Endothelial cell of umbilical vein (primary cell): ENCODE measurements around the gene TOP3A.

Source experiments
- EZH2 ChIP-seq: IDR thresholded peaks from 2 replicates; pipeline ENCODE4 v1.6.1; 2012; ENCODE audit warnings: borderline replicate concordance, low read depth, mild to moderate bottlenecking, moderate library complexity, low read length, inconsistent platforms; ENCODE audit not compliant: severe bottlenecking
- FOS ChIP-seq: IDR thresholded peaks from 2 replicates; pipeline ENCODE4 v1.6.1; 2011; ENCODE audit warnings: mild to moderate bottlenecking, low read length, moderate library complexity, borderline replicate concordance; ENCODE audit not compliant: insufficient read depth
- GATA2 ChIP-seq: IDR thresholded peaks from 2 replicates; pipeline ENCODE4 v1.7.0; 2011; ENCODE audit warnings: low read depth, mild to moderate bottlenecking, moderate library complexity, mixed read lengths, low read length; ENCODE audit not compliant: insufficient read length, insufficient read depth
- JUN ChIP-seq: IDR thresholded peaks from 2 replicates; pipeline ENCODE4 v1.6.1; 2011; ENCODE audit warnings: borderline replicate concordance, low read depth; ENCODE audit not compliant: insufficient read length, insufficient read depth
- MAX ChIP-seq: IDR thresholded peaks from 2 replicates; pipeline ENCODE4 v1.6.1; 2011; ENCODE audit not compliant: insufficient read depth, insufficient read length
- MYC ChIP-seq: IDR thresholded peaks from one replicate; pipeline ENCODE4 v1.6.1; 2011; ENCODE audit warnings: mild to moderate bottlenecking, low read depth, low read length
- POLR2A ChIP-seq: IDR thresholded peaks from 2 replicates; pipeline ENCODE4 v1.6.1; 2012; ENCODE audit warnings: low read depth, mild to moderate bottlenecking, control low read depth, low read length
- POLR2AphosphoS5 ChIP-seq: IDR thresholded peaks from 2 replicates; pipeline ENCODE4 v1.6.1; 2012; ENCODE audit warnings: low read depth, mild to moderate bottlenecking, control low read depth, low read length, moderate library complexity; ENCODE audit not compliant: insufficient read depth
- TF ChIP-seq, protein P1 (sequence below), 2 donors: IDR thresholded peaks; 1 replicate in 1 of 2; 2 replicates in 1 of 2; pipeline ENCODE4 v1.5.1; 2011; ENCODE audit warnings: low read length in 2 of 2, mild to moderate bottlenecking in 2 of 2, moderate library complexity in 2 of 2, control low read depth in 1 of 2, inconsistent platforms in 1 of 2, low read depth in 1 of 2; ENCODE audit not compliant: insufficient read depth in 1 of 2; ENCODE audit errors: extremely low read depth in 1 of 2

DNA sequence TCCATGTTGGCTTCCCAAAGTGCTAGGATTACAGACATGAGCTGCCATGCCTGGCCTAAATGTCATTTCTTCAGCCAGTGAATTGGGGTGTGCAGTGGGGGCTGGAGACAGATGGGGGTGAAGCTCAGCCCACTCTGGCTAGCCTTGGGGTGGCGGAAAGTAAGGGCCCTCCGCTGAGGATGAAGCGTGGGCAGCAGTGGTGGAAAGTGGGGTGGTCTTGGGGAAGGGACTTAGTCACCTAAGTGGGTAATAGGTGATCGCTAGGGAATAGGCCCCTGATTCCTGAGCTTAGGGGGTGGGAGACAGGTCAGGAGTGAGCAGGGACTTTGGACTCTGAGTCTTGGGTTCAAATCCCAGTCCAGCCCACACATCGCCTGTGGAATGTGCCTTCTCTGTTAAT, 87.2 kb downstream of the TOP3A start:
- TF ChIP-seq, protein P1, sequence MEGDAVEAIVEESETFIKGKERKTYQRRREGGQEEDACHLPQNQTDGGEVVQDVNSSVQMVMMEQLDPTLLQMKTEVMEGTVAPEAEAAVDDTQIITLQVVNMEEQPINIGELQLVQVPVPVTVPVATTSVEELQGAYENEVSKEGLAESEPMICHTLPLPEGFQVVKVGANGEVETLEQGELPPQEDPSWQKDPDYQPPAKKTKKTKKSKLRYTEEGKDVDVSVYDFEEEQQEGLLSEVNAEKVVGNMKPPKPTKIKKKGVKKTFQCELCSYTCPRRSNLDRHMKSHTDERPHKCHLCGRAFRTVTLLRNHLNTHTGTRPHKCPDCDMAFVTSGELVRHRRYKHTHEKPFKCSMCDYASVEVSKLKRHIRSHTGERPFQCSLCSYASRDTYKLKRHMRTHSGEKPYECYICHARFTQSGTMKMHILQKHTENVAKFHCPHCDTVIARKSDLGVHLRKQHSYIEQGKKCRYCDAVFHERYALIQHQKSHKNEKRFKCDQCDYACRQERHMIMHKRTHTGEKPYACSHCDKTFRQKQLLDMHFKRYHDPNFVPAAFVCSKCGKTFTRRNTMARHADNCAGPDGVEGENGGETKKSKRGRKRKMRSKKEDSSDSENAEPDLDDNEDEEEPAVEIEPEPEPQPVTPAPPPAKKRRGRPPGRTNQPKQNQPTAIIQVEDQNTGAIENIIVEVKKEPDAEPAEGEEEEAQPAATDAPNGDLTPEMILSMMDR (IDR thresholded peaks at IDR 0.05; ENCODE audit: extremely low read depth in 1 of 2, insufficient read depth in 1 of 2, low read depth in 1 of 2, low read length in 2 of 2) = no peak
- TF ChIP-seq MAX = no peak
- TF ChIP-seq FOS = no peak
- no peak for TF ChIP-seq POLR2A
- TF ChIP-seq EZH2 = no peak
- TF ChIP-seq POLR2AphosphoS5 = no peak
- no peak for TF ChIP-seq MYC
- TF ChIP-seq JUN = no peak
- no peak for TF ChIP-seq GATA2
